Mammary epithelial cell (primary cell): ENCODE measurements around the gene CRTC3.

Experiments
- CTCF ChIP-seq, 2 donors: IDR thresholded peaks in 1 of 2; conservative IDR thresholded peaks in 1 of 2; 2 replicates each; pipeline ENCODE4 v1.5.1; 2011 to 2012; ENCODE audit warnings: inconsistent platforms in 2 of 2, low read length in 2 of 2, mild to moderate bottlenecking in 2 of 2, control low read depth in 1 of 2, low read depth in 1 of 2; ENCODE audit not compliant: insufficient read depth in 1 of 2; ENCODE audit errors: extremely low read depth in 1 of 2
- EZH2 ChIP-seq: IDR thresholded peaks from 2 replicates; pipeline ENCODE4 v1.6.1; 2012; ENCODE audit warnings: low read length, inconsistent platforms, borderline replicate concordance

DNA sequence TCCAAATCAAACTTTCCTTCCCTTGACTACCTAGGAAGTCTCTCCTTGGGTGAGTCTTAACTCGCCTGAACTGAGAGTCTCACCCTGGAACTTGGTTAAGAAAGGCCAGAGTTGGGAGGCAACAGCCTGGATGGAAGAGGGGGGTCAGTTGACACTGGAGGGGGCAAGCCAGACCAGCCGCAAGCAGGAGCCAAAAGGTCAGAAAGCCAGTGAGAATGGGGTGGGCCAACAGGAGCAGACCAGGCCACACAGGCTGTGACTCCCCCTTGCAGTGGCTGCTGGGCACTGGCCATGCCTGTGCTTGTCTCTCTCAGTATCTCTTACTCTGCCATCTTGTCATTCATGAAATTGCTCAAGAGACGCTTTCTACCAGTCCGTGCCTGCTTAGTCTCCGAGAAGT lies 32.9 kb downstream of the CRTC3 start:
- no peak for TF ChIP-seq CTCF (conservative IDR thresholded peaks at IDR 0.05 in 1 of 2, IDR thresholded peaks at IDR 0.05 in 1 of 2; ENCODE audit: extremely low read depth in 1 of 2, insufficient read depth in 1 of 2, low read depth in 1 of 2, low read length in 2 of 2)
- no peak for TF ChIP-seq EZH2
